Uterus (tissue), 2 donors: Measurements from ENCODE around the gene INPP5A.

Experiments
- CTCF ChIP-seq, 4 experiments: fragments of 200-600 bp in 2 of 4; fragments of 450-650 bp in 2 of 4; sonication (generic) in 2 of 4; IDR thresholded peaks; one replicate each; pipeline ENCODE4 v1.5.1; 2016 to 2019; ENCODE audit warnings: antibody characterized with exemption in 4 of 4, mild to moderate bottlenecking in 2 of 4, moderate library complexity in 1 of 4
- POLR2A ChIP-seq, 2 donors: fragments of 450-650 bp; IDR thresholded peaks; one replicate each; pipeline ENCODE4 v1.6.1; 2016; ENCODE audit warnings: antibody characterized with exemption in 2 of 2, mild to moderate bottlenecking in 1 of 2, moderate library complexity in 1 of 2

DNA sequence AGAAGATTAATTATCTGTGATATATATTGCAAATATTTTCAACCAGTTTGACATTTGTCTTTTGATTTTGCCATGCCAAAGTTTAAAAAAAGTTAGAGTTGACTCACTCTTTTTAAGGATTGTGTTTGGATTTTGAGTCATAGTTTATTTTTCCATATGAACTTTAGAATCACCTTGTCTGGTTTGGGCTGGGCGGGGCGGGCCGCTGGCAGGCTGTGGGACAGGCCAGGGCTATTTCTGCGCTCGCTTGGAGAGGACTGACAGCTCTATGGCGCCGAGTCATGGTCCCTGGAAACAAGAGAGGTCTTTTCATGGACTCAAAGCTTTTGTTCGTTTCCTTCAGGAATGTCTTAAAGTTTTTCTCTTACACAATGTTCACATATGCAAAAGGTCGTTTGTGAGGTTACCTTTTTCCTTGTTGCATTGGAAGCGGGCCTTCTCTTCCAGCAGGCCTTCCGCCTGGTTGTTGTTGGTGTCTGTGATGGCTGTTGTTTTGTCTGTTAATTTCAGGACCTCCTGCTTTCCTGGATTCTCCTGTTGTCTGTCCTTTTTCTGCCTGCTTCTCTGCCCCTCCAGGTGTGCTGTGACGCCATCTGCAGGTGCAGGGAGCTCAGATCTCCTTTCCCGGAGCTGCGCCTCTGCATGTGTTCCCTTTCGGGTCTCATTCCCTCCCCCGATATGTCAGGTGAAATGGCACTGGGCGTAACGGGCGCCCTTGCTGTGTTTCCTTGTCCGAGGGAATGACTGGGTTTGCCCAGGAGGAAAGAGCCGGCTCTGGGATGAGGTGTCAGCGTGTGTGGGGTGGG lies 53.8 kb downstream of the INPP5A start:
- no peak for TF ChIP-seq CTCF (IDR thresholded peaks at IDR 0.05)
- TF ChIP-seq POLR2A (IDR thresholded peaks at IDR 0.05): no peak
